Measurements from ENCODE around the gene ANKRD53. TPM values are rescaled to one million over a fixed set of nuclear protein-coding genes. Genes with fewer than 3 reads are reported as not detected.

Gene ANKRD53
- total RNA-seq, 1 experiment from 2014 or later, result not detected

DNA sequence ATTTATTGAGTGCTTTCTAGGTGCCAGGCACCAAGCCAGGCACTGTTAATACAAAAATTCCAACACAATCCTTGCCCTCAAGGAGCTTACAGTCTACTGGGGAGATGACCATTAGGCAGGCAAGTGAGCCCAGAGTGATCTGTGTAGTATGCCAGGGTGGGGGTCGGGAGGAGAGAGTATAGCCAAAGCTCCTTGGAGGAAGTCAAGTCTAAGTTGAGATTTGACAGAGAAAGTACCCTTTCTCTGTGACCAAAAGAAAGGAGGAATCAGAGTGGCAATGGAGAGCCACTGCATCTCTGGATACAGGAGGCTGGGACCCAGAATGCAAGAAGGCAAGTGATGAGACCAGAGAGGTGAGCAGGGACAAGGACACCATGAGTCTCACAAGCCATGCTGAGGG, 7.5 kb downstream of the ANKRD53 start:
- Histone ChIP-seq H3K36me3 (ENCODE audit: control insufficient read depth in 1 of 2, insufficient read depth in 2 of 2, low read length in 2 of 2) (peaks cover 23% of the 10 kb centered on the region in 2 experiments; a peak in 3 of 4 replicates), H3K4me2 (ENCODE audit: low read length) (no peak overlapping the region), H3K4me1 (ENCODE audit: control insufficient read depth in 1 of 2, insufficient read depth in 2 of 2, low read length in 2 of 2) (peaks cover 2 to 9% of the 10 kb centered on the region in 2 experiments; a peak in 2 of 4 replicates), H3K79me2 (ENCODE audit: insufficient read depth, low read length) (0 out of 2 replicates have a peak, but pooled peaks cover 1% of the 10 kb centered on the region), H3K27ac (ENCODE audit: low read depth, low read length) (no peak overlapping the region), H3K9ac (ENCODE audit: low read length) (no peak overlapping the region), H3K9me2 (ENCODE audit: insufficient read depth) (no peaks in the 10 kb centered on the region), H3K9me3 (ENCODE audit: control insufficient read depth in 1 of 2, insufficient read depth in 1 of 2, low read depth in 1 of 2, low read length in 2 of 2) (no peaks in the 10 kb centered on the region), H4K20me1 (ENCODE audit: insufficient read depth) (no peaks in the 10 kb centered on the region), H3K4me3 (replicated peaks in 1 of 2; ENCODE audit: low read depth in 1 of 2, low read length in 2 of 2) (no peak overlapping the region), H3K27me3 (ENCODE audit: insufficient read depth, low read length) (no peaks in the 10 kb centered on the region), H2AFZ (ENCODE audit: low read depth, low read length, poor library complexity, severe bottlenecking) (no peak overlapping the region)
- DNase-seq (ENCODE audit: low read depth, low spot score), result no peak
- TF ChIP-seq POLR2AphosphoS5 (IDR thresholded peaks at IDR 0.05; ENCODE audit: low read depth, low read length) (no peak), ZNF274 (IDR thresholded peaks at IDR 0.05; ENCODE audit: low read depth, low read length) (no peak), ELF1 (IDR thresholded peaks at IDR 0.05; ENCODE audit: borderline replicate concordance, low read depth) (no peak), SP1 (IDR thresholded peaks at IDR 0.05; ENCODE audit: low read depth) (no peak), EZH2 (IDR thresholded peaks at IDR 0.05) (no peak)
- TF ChIP-seq, protein P1, sequence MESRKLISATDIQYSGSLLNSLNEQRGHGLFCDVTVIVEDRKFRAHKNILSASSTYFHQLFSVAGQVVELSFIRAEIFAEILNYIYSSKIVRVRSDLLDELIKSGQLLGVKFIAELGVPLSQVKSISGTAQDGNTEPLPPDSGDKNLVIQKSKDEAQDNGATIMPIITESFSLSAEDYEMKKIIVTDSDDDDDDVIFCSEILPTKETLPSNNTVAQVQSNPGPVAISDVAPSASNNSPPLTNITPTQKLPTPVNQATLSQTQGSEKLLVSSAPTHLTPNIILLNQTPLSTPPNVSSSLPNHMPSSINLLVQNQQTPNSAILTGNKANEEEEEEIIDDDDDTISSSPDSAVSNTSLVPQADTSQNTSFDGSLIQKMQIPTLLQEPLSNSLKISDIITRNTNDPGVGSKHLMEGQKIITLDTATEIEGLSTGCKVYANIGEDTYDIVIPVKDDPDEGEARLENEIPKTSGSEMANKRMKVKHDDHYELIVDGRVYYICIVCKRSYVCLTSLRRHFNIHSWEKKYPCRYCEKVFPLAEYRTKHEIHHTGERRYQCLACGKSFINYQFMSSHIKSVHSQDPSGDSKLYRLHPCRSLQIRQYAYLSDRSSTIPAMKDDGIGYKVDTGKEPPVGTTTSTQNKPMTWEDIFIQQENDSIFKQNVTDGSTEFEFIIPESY (IDR thresholded peaks at IDR 0.05; ENCODE audit: extremely low read depth, insufficient replicate concordance, low read length), result no peak
- TF ChIP-seq, protein P2, sequence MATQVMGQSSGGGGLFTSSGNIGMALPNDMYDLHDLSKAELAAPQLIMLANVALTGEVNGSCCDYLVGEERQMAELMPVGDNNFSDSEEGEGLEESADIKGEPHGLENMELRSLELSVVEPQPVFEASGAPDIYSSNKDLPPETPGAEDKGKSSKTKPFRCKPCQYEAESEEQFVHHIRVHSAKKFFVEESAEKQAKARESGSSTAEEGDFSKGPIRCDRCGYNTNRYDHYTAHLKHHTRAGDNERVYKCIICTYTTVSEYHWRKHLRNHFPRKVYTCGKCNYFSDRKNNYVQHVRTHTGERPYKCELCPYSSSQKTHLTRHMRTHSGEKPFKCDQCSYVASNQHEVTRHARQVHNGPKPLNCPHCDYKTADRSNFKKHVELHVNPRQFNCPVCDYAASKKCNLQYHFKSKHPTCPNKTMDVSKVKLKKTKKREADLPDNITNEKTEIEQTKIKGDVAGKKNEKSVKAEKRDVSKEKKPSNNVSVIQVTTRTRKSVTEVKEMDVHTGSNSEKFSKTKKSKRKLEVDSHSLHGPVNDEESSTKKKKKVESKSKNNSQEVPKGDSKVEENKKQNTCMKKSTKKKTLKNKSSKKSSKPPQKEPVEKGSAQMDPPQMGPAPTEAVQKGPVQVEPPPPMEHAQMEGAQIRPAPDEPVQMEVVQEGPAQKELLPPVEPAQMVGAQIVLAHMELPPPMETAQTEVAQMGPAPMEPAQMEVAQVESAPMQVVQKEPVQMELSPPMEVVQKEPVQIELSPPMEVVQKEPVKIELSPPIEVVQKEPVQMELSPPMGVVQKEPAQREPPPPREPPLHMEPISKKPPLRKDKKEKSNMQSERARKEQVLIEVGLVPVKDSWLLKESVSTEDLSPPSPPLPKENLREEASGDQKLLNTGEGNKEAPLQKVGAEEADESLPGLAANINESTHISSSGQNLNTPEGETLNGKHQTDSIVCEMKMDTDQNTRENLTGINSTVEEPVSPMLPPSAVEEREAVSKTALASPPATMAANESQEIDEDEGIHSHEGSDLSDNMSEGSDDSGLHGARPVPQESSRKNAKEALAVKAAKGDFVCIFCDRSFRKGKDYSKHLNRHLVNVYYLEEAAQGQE (IDR thresholded peaks at IDR 0.05; ENCODE audit: low read depth), result no peak
- RAD21 ChIA-PET (ENCODE audit: low non-redundant PET in 1 of 2, low total read pairs in 2 of 2, uncharacterized antibody in 2 of 2, unreplicated experiment in 2 of 2), result no interaction called here
- ATAC-seq, result no peak
- CTCF ChIA-PET, result no interaction called here
- BruUV-seq (replicated peaks), result no TSS peak
- intact Hi-C loops (cut with micrococcal nuclease), result no loop called here
- POLR2A ChIA-PET, result no interaction called here

All from HCT116 (cell line).